Esophagus squamous epithelium (tissue), 5 donors: ENCODE measurements around the gene ADAT1. TPM values are rescaled to one million over a fixed set of nuclear protein-coding genes. Genes with fewer than 3 reads are reported as not detected.

Experiments used
- DNase-seq: peaks from one replicate; lab custom pipeline; 2025; lab: John Stamatoyannopoulos, UW
- H3K27ac ChIP-seq, 4 donors: fragments of 200-600 bp; sonication (generic); one replicate each; pipeline ENCODE4 v1.5.1; 2016 to 2019; ENCODE audit warnings: mild to moderate bottlenecking in 1 of 4
- H3K27me3 ChIP-seq, 4 donors: fragments of 200-600 bp; sonication (generic); 1 replicate in 3 of 4; 2 replicates in 1 of 4; pipeline versions ENCODE4 v1.5.1 to v1.6.0; 2017 to 2021; ENCODE audit warnings: antibody characterized with exemption in 1 of 4
- H3K36me3 ChIP-seq, 3 donors: fragments of 200-600 bp; sonication (generic); one replicate each; pipeline ENCODE4 v1.5.1; 2016 to 2019
- H3K4me1 ChIP-seq, 3 donors: fragments of 200-600 bp; sonication (generic); one replicate each; pipeline ENCODE4 v1.5.1; 2017 to 2019
- H3K4me3 ChIP-seq, 4 donors: fragments of 200-600 bp; sonication (generic); 1 replicate in 3 of 4; 2 replicates in 1 of 4; pipeline ENCODE4 v1.5.1; 2016 to 2019; ENCODE audit warnings: mild to moderate bottlenecking in 2 of 4, moderate library complexity in 1 of 4
- H3K9me3 ChIP-seq, 3 donors: fragments of 200-600 bp; sonication (generic); one replicate each; pipeline ENCODE4 v1.5.1; 2016 to 2019
- CTCF ChIP-seq, 6 experiments: fragments of 450-650 bp in 4 of 6; fragments of 200-600 bp in 2 of 6; sonication (generic) in 2 of 6; IDR thresholded peaks; one replicate each; pipeline ENCODE4 v1.5.1; 2016 to 2019; ENCODE audit warnings: antibody characterized with exemption in 6 of 6, mild to moderate bottlenecking in 4 of 6, moderate library complexity in 4 of 6
- POLR2A ChIP-seq, 4 donors: fragments of 450-650 bp; IDR thresholded peaks; one replicate each; pipeline ENCODE4 v1.6.1; 2017; ENCODE audit warnings: antibody characterized with exemption in 4 of 4, mild to moderate bottlenecking in 4 of 4, moderate library complexity in 3 of 4
- WGBS, 2 donors: methylation state at CpG; one replicate each; pipeline ENCODE4 v1.1.5; 2018; 5-methylcytosine and 5-hydroxymethylcytosine counted together
- intact Hi-C: fragments of 100-400 bp; cut with DNase I; formaldehyde crosslinking; loops from one replicate; pipeline ENCODE4 v1.15.0; 2022
- total RNA-seq, 4 donors: library from RNA; depleted of rRNA; stranded (reverse); fragments of >200 nt; gene quantifications; one replicate each; pipeline ENCODE4 v1.1.0, GENCODE V29; 2016
- donor health status: DM: yes; HTN: yes; CAD: no.

Gene ADAT1
- total RNA-seq, 4 donors from 2014 or later, result 17.9 to 35.2 (median 25.3) TPM

- Histone ChIP-seq H3K4me3 (peak overlapping the region; percentile 73 to 87 (median 78)), H3K9me3 (no peaks in the 10 kb centered on the region), H3K4me1 (peaks cover 13 to 50% (median 28%) of the 10 kb centered on the region in 3 donors), H3K27me3 (no peaks in the 10 kb centered on the region), H3K27ac (peak overlapping the region; percentile 69 to 92 (median 88)), H3K36me3 (peaks cover 9 to 28% (median 12%) of the 10 kb centered on the region in 3 donors)
- 15% methylated on average over 15 of the region's 15 CpGs for WGBS, 2 donors
- intact Hi-C loops, result no loop called here
- TF ChIP-seq CTCF (IDR thresholded peaks at IDR 0.05) (no peak), POLR2A (IDR thresholded peaks at IDR 0.05) (no peak)
- no peak for DNase-seq
Measured at GRCh38 chr16:75565640-75566039, 57.4 kb downstream of the ADAT1 start.

DNA sequence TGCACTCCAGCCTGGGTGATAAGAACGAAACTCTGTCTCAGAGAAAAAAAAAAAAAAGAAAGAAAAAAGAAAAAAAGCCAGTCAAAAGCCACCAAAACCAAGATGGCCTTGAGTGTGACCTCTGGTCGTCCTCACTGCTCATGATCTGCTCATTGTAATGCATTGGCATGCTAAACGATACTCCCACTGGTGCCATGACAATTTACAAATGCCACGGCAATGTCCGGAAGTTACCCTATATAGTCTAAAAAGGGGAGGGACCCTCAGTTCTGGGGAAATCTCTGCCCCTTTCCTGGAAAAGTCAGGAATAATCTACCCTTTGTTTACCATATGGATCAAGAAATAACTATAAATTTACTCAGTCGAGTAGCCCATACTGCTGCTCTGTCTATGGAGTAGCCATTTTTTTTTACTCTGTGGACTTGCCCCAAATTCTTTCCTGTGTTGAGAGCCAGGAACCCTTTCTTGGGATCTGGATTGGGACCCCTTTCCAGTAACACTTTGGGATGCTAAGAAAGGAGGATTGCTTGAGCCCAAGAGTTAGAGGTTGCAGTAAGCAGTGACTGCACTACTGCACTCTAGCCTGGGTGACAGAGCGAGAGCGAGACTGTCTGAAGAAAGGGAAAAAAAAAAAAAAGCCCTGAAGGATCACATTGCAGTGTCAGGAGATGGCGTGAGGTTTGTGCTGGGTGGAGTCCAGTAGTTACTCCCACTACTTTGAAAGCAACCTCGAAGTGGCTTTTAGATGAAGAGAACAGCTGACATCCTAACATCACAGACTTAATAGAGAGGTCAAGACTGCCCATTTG is 63.3 kb downstream of the ADAT1 start:
- Histone ChIP-seq H3K27ac (no peak overlapping the region), H3K9me3 (no peaks in the 10 kb centered on the region), H3K4me3 (no peak overlapping the region), H3K36me3 (no peaks in the 10 kb centered on the region), H3K27me3 (no peaks in the 10 kb centered on the region), H3K4me1 (peaks cover 0 to 18% (median 0%) of the 10 kb centered on the region in 3 donors)
- TF ChIP-seq CTCF (IDR thresholded peaks at IDR 0.05) (no peak), POLR2A (IDR thresholded peaks at IDR 0.05) (no peak)
- intact Hi-C loops, result no loop called here
- DNase-seq, result no peak
- WGBS, 2 donors, result 54 to 57% methylated on average over 10 of the region's 10 CpGs

- no peaks in the 10 kb centered on the region for H3K27me3 ChIP-seq
- TF ChIP-seq CTCF (IDR thresholded peaks at IDR 0.05) (no peak), POLR2A (IDR thresholded peaks at IDR 0.05) (no peak)
- WGBS, 2 donors, result 48 to 50% methylated on average over 2 of the region's 2 CpGs
- H3K4me1 ChIP-seq, result peaks cover 0 to 21% (median 0%) of the 10 kb centered on the region in 3 donors
- H3K36me3 ChIP-seq, result no peaks in the 10 kb centered on the region
- intact Hi-C loops, result no loop called here
- no peaks in the 10 kb centered on the region for H3K9me3 ChIP-seq
- H3K4me3 ChIP-seq, result no peak overlapping the region
- no peak for DNase-seq
- H3K27ac ChIP-seq, result no peak overlapping the region
Measured at GRCh38 chr16:75558846-75559401, 64.2 kb downstream of the ADAT1 start.

DNA sequence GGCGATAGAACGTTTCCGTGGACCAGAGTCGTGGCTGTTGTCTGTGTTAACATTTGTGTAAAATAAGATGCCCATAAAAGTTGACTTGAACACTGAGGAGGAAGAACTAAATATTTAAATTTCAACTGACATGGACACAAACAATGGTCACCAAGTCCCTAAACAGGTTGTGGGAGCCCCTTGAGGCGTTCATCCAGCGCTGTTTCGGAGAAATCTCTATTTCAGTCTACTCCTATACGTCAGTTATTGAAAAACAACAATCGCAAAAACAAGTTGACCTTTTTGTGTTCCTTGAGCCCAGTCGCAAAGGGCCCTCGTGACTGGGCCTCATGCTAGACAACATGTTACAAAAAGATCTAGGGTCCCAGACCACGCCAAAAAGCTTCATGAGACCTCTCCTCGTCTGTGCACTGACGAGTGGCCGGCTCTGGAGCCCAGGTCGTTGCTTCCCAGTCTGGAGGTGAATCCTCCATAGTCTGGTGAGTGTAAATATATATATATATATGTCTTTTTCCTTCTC is 66.6 kb downstream of the ADAT1 start:
- Histone ChIP-seq H3K27ac (peak overlapping the region; percentile 64 to 87 (median 76)), H3K27me3 (no peaks in the 10 kb centered on the region), H3K4me1 (peaks cover 0 to 21% (median 0%) of the 10 kb centered on the region in 3 donors), H3K36me3 (no peaks in the 10 kb centered on the region), H3K9me3 (no peaks in the 10 kb centered on the region), H3K4me3 (peak overlapping the region; percentile 49 to 84 (median 76))
- no peak for DNase-seq
- intact Hi-C loops, result no loop called here
- TF ChIP-seq POLR2A (IDR thresholded peaks at IDR 0.05), result no peak
- TF ChIP-seq CTCF (IDR thresholded peaks at IDR 0.05), result no peak
- 45 to 48% methylated on average over 15 to 16 of the region's 16 CpGs for WGBS, 2 donors
